OCI-M2 (cell line): ENCODE results near the gene HYCC1.
A peak's percentile ranks its signal among the peaks of the same experiment; 100 is the strongest.
"Not testable (repeated sequence)": the region's sequence is repeated elsewhere in the genome, so short reads cannot be mapped to it uniquely, and the experiment has no call there.

Experiments used
- DNase-seq: peaks from one replicate; lab custom pipeline; 2025; ENCODE audit not compliant: unreplicated experiment; lab: John Stamatoyannopoulos, UW

Gene HYCC1

DNA sequence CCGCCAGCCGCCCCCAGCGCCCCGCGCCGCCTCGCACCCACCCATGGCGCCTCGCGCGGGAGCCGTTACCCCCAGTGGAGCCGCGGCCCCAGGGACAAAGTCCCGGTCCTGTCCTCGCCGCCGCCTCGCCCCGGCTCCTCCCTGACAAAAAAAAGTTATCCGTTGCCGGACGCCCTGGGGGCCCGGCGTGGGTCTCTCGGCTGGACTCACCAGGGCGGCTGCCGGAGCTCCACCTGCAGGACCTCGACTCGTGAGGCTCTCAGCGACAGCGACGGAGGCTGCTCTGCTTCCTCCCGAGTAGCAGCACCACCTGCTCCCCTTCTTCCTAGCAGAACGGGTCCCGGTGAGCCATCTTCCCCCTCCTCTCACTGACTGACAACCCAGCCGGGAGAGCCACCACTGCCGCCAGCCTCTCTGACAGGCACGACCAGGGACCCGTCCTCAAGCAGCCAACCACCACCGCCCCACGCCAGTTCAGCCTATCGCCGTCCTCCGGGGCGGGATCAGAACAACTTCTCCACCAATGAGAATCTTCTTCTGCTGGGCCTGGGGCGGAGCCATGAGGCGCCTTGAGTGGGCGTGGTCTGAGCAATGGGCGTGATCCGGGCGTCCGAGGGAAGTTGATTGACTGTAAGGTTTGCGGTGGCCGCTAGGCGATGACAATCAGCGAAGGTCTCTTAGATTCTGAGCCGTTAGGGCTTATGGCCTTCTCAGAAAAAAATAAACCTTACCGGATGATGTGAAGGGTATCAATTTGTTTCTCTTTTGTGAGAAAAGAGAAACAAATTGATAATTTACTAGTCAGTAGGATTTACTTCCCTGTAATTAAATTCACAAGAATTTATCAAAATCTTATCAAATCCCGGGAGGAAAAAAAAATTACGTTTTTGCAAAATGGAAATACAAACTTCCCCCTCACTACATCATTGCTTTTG lies at the start of gene HYCC1:
Gene HYCC1, minus strand, starts transcription at position 416 of the 935 bp plus-strand sequence. CDS start 23,019 bp downstream, outside the sequence.
- DNase-seq: peak; percentile 82

DNA sequence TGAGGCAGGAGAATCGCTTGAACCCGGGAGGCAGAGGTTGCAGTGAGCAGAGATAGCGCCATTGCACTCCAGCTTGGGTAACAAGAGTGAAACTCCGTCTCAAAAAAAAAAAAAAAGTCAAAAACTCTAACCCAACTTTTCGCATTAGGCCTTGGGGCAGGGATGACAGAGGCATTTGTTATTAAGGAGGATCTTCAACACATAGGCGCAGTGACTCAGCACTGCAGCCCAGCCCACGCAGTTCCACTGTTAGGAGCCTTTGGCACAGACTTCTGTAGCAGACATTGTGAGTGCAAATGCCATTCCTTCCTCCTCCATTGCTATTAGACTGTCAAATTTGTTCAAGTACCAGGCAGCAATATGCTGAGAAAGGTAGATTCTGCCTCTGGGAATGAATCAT lies 48.5 kb upstream of the HYCC1 start:
- DNase-seq: no peak

- no peak for DNase-seq
Measured at GRCh38 chr7:23061327-23061726, 47.4 kb upstream of the HYCC1 start.

GRCh38 chr7:23058408-23059096 lies 44.6 kb upstream of the HYCC1 start:
- DNase-seq: no peak

- DNase-seq: peak; percentile 18
Measured at GRCh38 chr7:23055582-23056178, 41.8 kb upstream of the HYCC1 start.

GRCh38 chr7:23051124-23051485 lies 37.2 kb upstream of the HYCC1 start:
- DNase-seq: not testable (repeated sequence)

DNA sequence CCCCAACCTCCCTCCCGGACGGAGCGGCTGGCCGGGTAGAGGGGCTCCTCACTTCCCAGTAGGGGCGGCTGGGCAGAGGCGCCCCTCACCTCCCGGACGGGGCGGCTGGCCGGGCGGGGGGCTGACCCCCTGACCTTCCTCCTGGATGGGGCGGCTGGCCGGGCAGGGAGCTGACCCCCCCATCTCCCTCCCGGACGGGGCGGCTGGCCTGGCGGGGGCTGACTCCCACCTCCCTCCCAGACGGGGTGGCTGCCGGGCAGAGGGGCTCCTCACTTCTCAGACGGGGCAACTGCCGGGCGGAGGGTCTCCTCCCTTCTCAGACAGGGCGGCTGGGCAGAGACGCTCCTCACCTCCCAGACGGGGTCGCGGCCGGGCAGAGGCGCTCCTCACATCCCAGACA lies 32.4 kb upstream of the HYCC1 start:
- DNase-seq: not testable (repeated sequence)

DNA sequence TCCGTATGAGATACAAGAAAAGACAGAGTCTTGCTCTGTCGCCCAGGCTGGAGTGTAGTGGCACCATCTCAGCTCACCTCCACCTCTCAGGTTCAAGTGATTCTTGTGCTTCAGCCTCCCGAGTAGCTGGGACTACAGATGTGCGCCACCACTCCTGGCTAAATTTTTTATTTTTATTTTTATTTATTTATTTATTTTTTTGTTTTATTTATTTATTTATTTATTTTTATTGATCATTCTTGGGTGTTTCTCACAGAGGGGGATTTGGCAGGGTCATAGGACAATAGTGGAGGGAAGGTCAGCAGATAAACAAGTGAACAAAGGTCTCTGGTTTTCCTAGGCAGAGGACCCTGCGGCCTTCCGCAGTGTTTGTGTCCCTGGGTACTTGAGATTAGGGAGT lies 31.2 kb upstream of the HYCC1 start:
- DNase-seq: not testable (repeated sequence)

DNA sequence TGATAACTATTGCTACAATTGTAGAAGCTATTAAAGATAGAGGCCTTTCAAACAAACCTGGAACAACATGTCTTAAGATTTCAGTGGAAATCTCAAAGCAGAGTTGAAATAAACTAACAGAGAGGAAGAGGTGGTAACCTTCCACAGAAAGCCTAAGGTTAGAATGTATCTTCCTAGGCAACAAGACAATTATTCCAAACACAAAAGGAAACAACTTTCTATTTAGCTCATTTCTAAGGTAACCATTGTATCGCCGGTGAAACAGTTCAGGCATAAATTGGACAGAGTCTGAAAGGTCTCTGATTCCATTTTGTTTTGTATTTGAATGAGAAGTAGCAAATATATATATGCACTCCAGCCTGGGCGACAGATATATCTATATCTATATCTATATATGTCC lies 30.7 kb upstream of the HYCC1 start:
- no peak for DNase-seq

DNA sequence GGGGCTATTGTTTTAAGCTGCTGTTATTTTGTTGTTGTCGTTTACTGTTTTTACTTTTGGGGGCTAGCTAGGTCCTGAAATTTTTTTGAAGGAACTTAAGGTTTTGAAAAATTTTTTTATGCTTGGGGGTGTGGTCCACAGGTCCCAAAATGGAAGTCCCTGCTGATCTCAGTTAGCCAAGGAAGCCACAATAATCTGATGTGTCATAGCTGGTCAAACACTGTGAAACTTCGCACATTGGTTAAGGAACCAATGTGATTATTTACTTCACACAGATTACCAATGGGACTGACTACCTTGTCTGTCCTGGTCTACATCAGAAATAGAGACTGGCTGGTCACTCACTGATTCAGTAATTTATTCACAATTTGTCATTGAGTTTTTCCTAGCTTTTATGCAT lies 29.5 kb upstream of the HYCC1 start:
- no peak for DNase-seq

GRCh38 chr7:23039674-23040073 lies 25.7 kb upstream of the HYCC1 start:
- DNase-seq: not testable (repeated sequence)

DNA sequence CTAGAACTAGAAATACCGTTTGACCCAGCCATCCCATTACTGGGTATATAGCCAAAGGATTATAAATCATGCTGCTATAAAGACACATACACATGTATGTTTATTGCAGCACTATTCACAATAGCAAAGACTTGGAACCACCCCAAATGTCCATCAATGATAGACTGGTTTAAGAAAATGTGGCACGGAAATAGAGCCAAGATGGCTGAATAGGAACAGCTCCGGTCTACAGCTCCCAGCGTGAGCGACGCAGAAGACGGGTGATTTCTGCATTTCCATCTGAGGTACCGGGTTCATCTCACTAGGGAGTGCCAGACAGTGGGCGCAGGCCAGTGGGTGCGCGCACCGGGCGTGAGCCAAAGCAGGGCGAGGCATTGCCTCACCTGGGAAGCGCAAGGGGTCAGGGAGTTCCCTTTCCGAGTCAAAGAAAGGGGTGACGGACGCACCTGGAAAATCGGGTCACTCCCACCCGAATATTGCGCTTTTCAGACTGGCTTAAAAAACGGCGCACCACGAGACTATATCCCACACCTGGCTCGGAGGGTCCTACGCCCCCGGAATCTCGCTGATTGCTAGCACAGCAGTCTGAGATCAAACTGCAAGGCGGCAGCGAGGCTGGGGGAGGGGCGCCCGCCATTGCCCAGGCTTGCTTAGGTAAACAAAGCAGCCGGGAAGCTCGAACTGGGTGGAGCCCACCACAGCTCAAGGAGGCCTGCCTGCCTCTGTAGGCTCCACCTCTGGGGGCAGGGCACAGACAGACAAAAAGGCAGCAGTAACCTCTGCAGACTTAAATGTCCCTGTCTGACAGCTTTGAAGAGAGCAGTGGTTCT lies 21.8 kb upstream of the HYCC1 start:
- not testable (repeated sequence) for DNase-seq

DNA sequence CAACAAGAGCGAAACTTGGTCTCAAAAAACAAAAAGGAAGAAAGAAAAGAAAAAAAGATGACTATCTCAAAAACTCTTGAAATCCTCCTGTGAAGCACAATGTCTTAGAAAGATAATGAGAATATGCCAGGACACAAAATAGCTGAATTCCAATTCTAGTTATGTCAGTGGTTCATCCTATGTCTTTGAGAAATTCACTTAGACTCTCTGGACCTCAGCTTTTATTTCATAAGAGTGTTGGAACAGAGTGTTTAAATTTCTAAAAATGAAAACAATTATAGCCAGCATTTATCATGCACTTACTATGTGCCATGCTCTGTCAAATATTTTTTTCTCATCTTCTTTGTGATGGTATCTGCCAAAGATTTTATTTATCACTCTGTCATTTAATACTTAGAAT lies 13.3 kb upstream of the HYCC1 start:
- no peak for DNase-seq

- no peak for DNase-seq
Measured at GRCh38 chr7:23026164-23026563, 12.2 kb upstream of the HYCC1 start.

DNA sequence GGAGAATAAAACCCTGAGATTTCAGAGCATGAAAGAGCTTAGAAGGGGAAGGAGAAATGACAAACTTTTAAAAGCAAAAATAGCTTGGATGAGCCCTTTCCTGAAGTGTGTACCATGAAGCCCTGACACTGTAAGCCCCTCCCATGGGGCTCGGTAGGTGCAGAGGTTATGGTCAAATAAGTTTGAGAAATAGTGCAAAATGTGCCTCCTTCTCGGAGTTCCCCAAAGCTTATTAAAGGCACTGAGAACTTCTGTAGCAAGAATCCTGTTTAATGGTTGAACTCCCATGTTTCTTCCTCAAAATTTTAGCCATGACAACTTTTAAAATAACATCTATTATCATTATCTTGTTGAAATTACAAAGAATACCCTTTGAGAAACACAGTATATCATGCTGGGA lies 10.5 kb upstream of the HYCC1 start:
- DNase-seq: no peak

DNA sequence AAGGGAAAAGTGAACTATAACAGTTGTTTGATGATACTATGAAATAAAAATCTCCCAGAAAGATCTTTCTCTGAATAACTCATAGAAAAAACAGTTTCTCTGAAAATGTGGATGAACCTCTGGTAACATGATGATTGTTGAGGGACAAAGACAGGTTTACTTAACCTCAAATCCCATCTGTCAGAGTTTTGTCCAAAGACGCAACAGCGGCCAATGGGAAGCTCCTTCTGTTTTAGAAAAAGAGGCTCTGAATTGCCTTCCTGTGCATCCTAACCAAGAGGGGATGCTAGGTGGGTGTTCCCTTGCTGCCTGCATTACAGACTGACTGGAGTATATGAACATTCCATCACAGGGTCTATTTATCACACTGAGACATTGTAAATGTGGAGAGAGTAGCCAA lies 8.9 kb upstream of the HYCC1 start:
- DNase-seq: no peak

- DNase-seq: no peak
Measured at GRCh38 chr7:23022258-23022769, 8.4 kb upstream of the HYCC1 start.

DNA sequence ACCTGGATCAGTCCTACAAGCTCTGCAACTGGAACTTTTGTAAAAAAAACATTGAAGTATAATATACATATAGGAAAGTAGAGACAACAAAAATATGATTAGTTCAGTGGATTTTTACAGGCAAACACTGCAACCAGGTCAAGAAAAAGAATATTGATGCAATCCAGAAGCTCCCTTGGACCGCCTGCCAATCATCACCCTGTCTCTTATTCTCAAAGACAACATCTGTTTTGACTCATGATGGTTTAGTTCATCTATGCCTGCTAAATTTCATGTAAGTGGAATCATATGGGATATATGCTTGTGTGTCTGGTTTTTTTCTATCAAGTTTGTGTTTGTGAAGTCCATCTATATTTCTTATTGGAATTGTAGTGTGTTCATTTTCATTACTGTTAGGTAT lies 7.7 kb upstream of the HYCC1 start:
- DNase-seq: no peak

- DNase-seq: no peak
Measured at GRCh38 chr7:23020742-23021401, 6.9 kb upstream of the HYCC1 start.

GRCh38 chr7:23018750-23019149 lies 4.8 kb upstream of the HYCC1 start:
- no peak for DNase-seq
